Heart right ventricle (tissue), 16 donors: ENCODE measurements around the gene ACTRT2. TPM values are rescaled to one million over a fixed set of nuclear protein-coding genes. Genes with fewer than 3 reads are reported as not detected.

Experiments
- ATAC-seq, 8 donors: fragments of 200-7000 bp; cut with Tn5 transposase; one replicate each; pipeline ENCODE4 v1.9.1; 2020; ENCODE audit warnings: mild to moderate bottlenecking in 8 of 8, moderate library complexity in 8 of 8, moderate number of reproducible peaks in 1 of 8
- DNase-seq, 2 donors: peaks; one replicate each; pipeline ENCODE4 v3.0.0-alpha.2; 2020
- H3K27ac ChIP-seq, 10 donors: fragments of 200-600 bp; sonication (generic) in 2 of 10; one replicate each; pipeline versions ENCODE4 v1.5.0 to v1.8.0; 2020 to 2022; ENCODE audit warnings: mild to moderate bottlenecking in 3 of 10
- H3K27me3 ChIP-seq, 7 donors: fragments of 200-600 bp; one replicate each; pipeline ENCODE4 v1.8.0; 2021 to 2022; ENCODE audit warnings: mild to moderate bottlenecking in 2 of 7
- H3K36me3 ChIP-seq, 9 donors: fragments of 200-600 bp; sonication (generic) in 1 of 9; one replicate each; pipeline versions ENCODE4 v1.5.0 to v1.8.0; 2020 to 2022; ENCODE audit warnings: mild to moderate bottlenecking in 2 of 9
- H3K4me1 ChIP-seq, 9 donors: fragments of 200-600 bp; sonication (generic) in 1 of 9; one replicate each; pipeline versions ENCODE4 v1.5.0 to v1.8.0; 2020 to 2022; ENCODE audit warnings: mild to moderate bottlenecking in 4 of 9
- H3K4me3 ChIP-seq, 10 donors: fragments of 200-600 bp; sonication (generic) in 2 of 10; one replicate each; pipeline versions ENCODE4 v1.5.0 to v1.8.0; 2020 to 2022; ENCODE audit warnings: mild to moderate bottlenecking in 7 of 10, moderate library complexity in 2 of 10
- H3K9me3 ChIP-seq, 11 donors: fragments of 200-600 bp in 10 of 11; sonication (generic) in 2 of 11; one replicate each; pipeline versions ENCODE4 v1.5.0 to v1.8.0; 2013 to 2022; ENCODE audit warnings: mild to moderate bottlenecking in 2 of 11, control low read depth in 1 of 11, moderate library complexity in 1 of 11
- CTCF ChIP-seq, 9 donors: fragments of 200-600 bp; sonication (generic) in 2 of 9; IDR thresholded peaks; one replicate each; pipeline versions ENCODE4 v1.5.0 to v1.8.0; 2021 to 2022; ENCODE audit warnings: antibody characterized with exemption in 9 of 9, mild to moderate bottlenecking in 5 of 9, moderate library complexity in 1 of 9
- WGBS, 2 donors: extraction: QIAGEN DNeasy Blood & Tissue Kit; methylation state at CpG; one replicate each; pipeline ENCODE4 v1.1.7; 2013; ENCODE audit warnings: inconsistent platforms in 1 of 2; 5-methylcytosine and 5-hydroxymethylcytosine counted together
- intact Hi-C, 10 donors: fragments of 100-400 bp; cut with DNase I; formaldehyde crosslinking; loops; one replicate each; pipeline versions ENCODE4 v1.11.1 to v1.14.2; 2022
- polyA plus RNA-seq, 2 donors: library from polyadenylated mRNA; stranded (reverse); fragments of 200-250 nt; gene quantifications; one replicate each; pipeline ENCODE4 v1.2.3, GENCODE V29; 2013
- total RNA-seq, 10 donors: library from RNA; stranded (reverse); fragmentation: NEBNext Ultra II Directional in 3 of 10; extraction: Animal tissue kit (Norgen Biotek cat#: 25700) in 3 of 10; gene quantifications; one replicate each; pipeline versions ENCODE4 v1.2.1 to v1.2.4, GENCODE V29; 2021 to 2023
- donor health status: Arrhythmogenic right ventricular cardiomyopathy.
- donor health status: ischemic (EF 13 %, LVEDD 7.1; RV severe dilation, severe dysfunction).
- donor health status: healthy with polysubstance abuse.
- donor health status: DM: no; HTN: yes; CAD: no.
- donor health status: DM: no; HTN: no; CAD: no.
- donor health status: ischemic (EF 25% LVEDD 6.9; RV normal size, moderate dysfunction).
- donor health status: ischemic (EF 25% LVEDD 5.7; RV mildly dilated, moderate dysfunction).
- donor health status: healthy.
- donor health status: DM: yes; HTN: yes; CAD: no.
- donor health status: Ischemic cardiomyopathy.
- donor health status: ischemic (EF 35%, LVEDD 5.7; RV mildly dilated, moderate dysfunction).
- donor health status: nonischemic (EF 11% LVEDD 7.7; RV severe dilation, severe dysfunction).
- donor health status: DM: yes; HTN: yes; CAD: no.
- donor health status: PGD.
- donor health status: ischemic (EF 29% LVEDD 5.4; RV normal size, mild dysfunction).
- donor health status: nonischemic (EF 23%, LVEDD 6.1; RV moderate dilation, normal function).

The ACTRT2 gene
- total and polyA plus RNA-seq, 12 donors, result not detected

- TF ChIP-seq CTCF (IDR thresholded peaks at IDR 0.05), result no peak
- DNase-seq (no peak), ATAC-seq (no peak)
- 54 to 61% methylated on average over 18 of the region's 18 CpGs for whole genome bisulfite sequencing, 2 donors
- no peaks in the 10 kb centered on the region for H3K4me1 ChIP-seq
- intact Hi-C loops, result no loop called here
- peaks cover 0 to 6% (median 0%) of the 10 kb centered on the region in 7 donors for H3K27me3 ChIP-seq
- no peak overlapping the region for H3K27ac ChIP-seq
- H3K9me3 ChIP-seq, result no peaks in the 10 kb centered on the region
- no peaks in the 10 kb centered on the region for H3K36me3 ChIP-seq
- no peak overlapping the region for H3K4me3 ChIP-seq
These were observed 47.4 kb upstream of the ACTRT2 start for GRCh38 chr1:2973601-2974593.

GRCh38 chr1:2974701-2975301, 46.5 kb upstream of the ACTRT2 start:
- Histone ChIP-seq H3K36me3 (no peaks in the 10 kb centered on the region), H3K4me1 (no peaks in the 10 kb centered on the region), H3K27ac (no peak overlapping the region), H3K9me3 (no peaks in the 10 kb centered on the region), H3K27me3 (peaks cover 0 to 4% (median 0%) of the 10 kb centered on the region in 7 donors), H3K4me3 (no peak overlapping the region)
- ATAC-seq (no peak), DNase-seq (no peak)
- WGBS, 2 donors, result 71 to 79% methylated on average over 17 to 18 of the region's 18 CpGs
- no peak for TF ChIP-seq CTCF (IDR thresholded peaks at IDR 0.05)
- intact Hi-C loops, result no loop called here

- intact Hi-C loops, result no loop called here
- no peaks in the 10 kb centered on the region for H3K36me3 ChIP-seq
- 78 to 80% methylated on average over 19 of the region's 19 CpGs for WGBS, 2 donors
- no peak for DNase-seq
- H3K4me1 ChIP-seq, result peaks cover 0 to 3% (median 0%) of the 10 kb centered on the region in 9 donors
- H3K4me3 ChIP-seq, result no peak overlapping the region
- H3K9me3 ChIP-seq, result no peaks in the 10 kb centered on the region
- no peak for TF ChIP-seq CTCF (IDR thresholded peaks at IDR 0.05)
- H3K27me3 ChIP-seq, result peaks cover 0 to 4% (median 0%) of the 10 kb centered on the region in 7 donors
- ATAC-seq, result no peak
- H3K27ac ChIP-seq, result no peak overlapping the region
These were observed 45.6 kb upstream of the ACTRT2 start for GRCh38 chr1:2975466-2976179.

DNA sequence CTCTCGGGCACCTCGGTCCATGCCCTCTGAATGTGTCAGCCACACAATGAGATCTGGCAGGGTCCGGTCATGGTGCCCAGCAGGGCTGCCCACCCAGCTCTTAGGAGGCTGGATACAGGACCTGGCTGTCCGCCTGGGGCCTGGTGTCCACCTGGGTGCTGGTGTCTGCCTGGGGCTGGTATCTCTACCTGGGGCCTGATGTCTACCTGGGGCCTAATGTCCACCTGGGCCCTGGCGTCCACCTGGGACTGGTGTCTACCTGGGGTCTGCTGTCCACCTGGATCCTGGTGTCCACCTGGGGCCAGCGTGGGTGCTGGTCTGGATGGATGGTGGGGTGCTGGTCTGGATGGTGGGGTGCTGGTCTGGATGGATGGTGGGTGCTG, 45.1 kb upstream of the ACTRT2 start:
- no peak for TF ChIP-seq CTCF (IDR thresholded peaks at IDR 0.05)
- DNase-seq (no peak), ATAC-seq (no peak)
- peaks cover 0 to 3% (median 0%) of the 10 kb centered on the region in 9 donors for H3K4me1 ChIP-seq
- H3K27ac ChIP-seq, result no peak overlapping the region
- H3K4me3 ChIP-seq, result no peak overlapping the region
- peaks cover 0 to 4% (median 0%) of the 10 kb centered on the region in 7 donors for H3K27me3 ChIP-seq
- H3K9me3 ChIP-seq, result no peaks in the 10 kb centered on the region
- intact Hi-C loops, result no loop called here
- WGBS, 2 donors, result 84 to 94% methylated on average over 6 of the region's 6 CpGs
- no peaks in the 10 kb centered on the region for H3K36me3 ChIP-seq
